Thyroid gland (tissue), 4 donors: ENCODE data around the gene ZNF726. TPM values are rescaled to one million over a fixed set of nuclear protein-coding genes. Genes with fewer than 3 reads are reported as not detected.
"Not testable (repeated sequence)": the region's sequence is repeated elsewhere in the genome, so short reads cannot be mapped to it uniquely, and the experiment has no call there.

Source experiments
- DNase-seq, 2 donors: peaks; one replicate each; pipeline ENCODE4 v3.0.0-alpha.2; 2019
- H3K27ac ChIP-seq, 3 donors: fragments of 200-600 bp; sonication (generic); 1 replicate in 2 of 3; 2 replicates in 1 of 3; pipeline ENCODE4 v1.5.1; 2016 to 2019; ENCODE audit warnings: mild to moderate bottlenecking in 1 of 3, moderate library complexity in 1 of 3
- H3K27me3 ChIP-seq: fragments of 200-600 bp; sonication (generic); one replicate; pipeline ENCODE4 v1.5.1; 2019
- H3K36me3 ChIP-seq, 2 donors: fragments of 200-600 bp; sonication (generic); one replicate each; pipeline ENCODE4 v1.5.1; 2016 to 2019
- H3K4me1 ChIP-seq, 2 donors: fragments of 200-600 bp; sonication (generic); one replicate each; pipeline ENCODE4 v1.5.1; 2017 to 2019
- H3K4me3 ChIP-seq, 3 donors: fragments of 200-600 bp; sonication (generic); replicated peaks in 1 of 3; 1 replicate in 2 of 3; 2 replicates in 1 of 3; pipeline ENCODE4 v1.5.1; 2016; ENCODE audit warnings: mild to moderate bottlenecking in 1 of 3
- H3K9me3 ChIP-seq: fragments of 200-600 bp; sonication (generic); one replicate; pipeline ENCODE4 v1.5.1; 2017
- CTCF ChIP-seq, 6 experiments: fragments of 200-600 bp in 3 of 6; fragments of 450-650 bp in 3 of 6; sonication (generic) in 3 of 6; IDR thresholded peaks; one replicate each; pipeline ENCODE4 v1.5.1; 2016 to 2019; ENCODE audit warnings: antibody characterized with exemption in 6 of 6, mild to moderate bottlenecking in 2 of 6, inconsistent platforms in 1 of 6, moderate library complexity in 1 of 6
- POLR2A ChIP-seq, 2 donors: fragments of 450-650 bp; IDR thresholded peaks; one replicate each; pipeline ENCODE4 v1.6.1; 2017; ENCODE audit warnings: antibody characterized with exemption in 2 of 2, mild to moderate bottlenecking in 2 of 2, moderate library complexity in 1 of 2
- WGBS, 2 donors: methylation state at CpG; one replicate each; pipeline ENCODE4 v1.1.5; 2017; 5-methylcytosine and 5-hydroxymethylcytosine counted together
- intact Hi-C: fragments of 100-400 bp; cut with DNase I; formaldehyde crosslinking; loops from one replicate; pipeline ENCODE4 v1.15.1; 2023
- total RNA-seq, 4 donors: library from RNA; depleted of rRNA; stranded (reverse); fragments of >200 nt; gene quantifications; one replicate each; pipeline ENCODE4 v1.2.3, GENCODE V29; 2016

ZNF726 gene
- total RNA-seq, 4 donors from 2014 or later, result 1.3 to 9.1 (median 5.2) TPM

- Histone ChIP-seq H3K4me1 (no peaks in the 10 kb centered on the region), H3K4me3 (no peak overlapping the region), H3K9me3 (no peaks in the 10 kb centered on the region), H3K27me3 (no peaks in the 10 kb centered on the region), H3K36me3 (no peaks in the 10 kb centered on the region), H3K27ac (no peak overlapping the region)
- intact Hi-C loops, result no loop called here
- 78 to 80% methylated on average over 2 of the region's 2 CpGs for WGBS, 2 donors
- DNase-seq, result no peak
- TF ChIP-seq POLR2A (IDR thresholded peaks at IDR 0.05), result no peak
- TF ChIP-seq CTCF (IDR thresholded peaks at IDR 0.05), result no peak
These were observed 54.9 kb downstream of the ZNF726 start for GRCh38 chr19:23969630-23970029.

GRCh38 chr19:23971598-23971997, 56.9 kb downstream of the ZNF726 start:
- intact Hi-C loops, result no loop called here
- H3K9me3 ChIP-seq, result no peaks in the 10 kb centered on the region
- no peaks in the 10 kb centered on the region for H3K4me1 ChIP-seq
- 1 to 3% methylated on average over 32 of the region's 32 CpGs for WGBS, 2 donors
- no peaks in the 10 kb centered on the region for H3K36me3 ChIP-seq
- no peaks in the 10 kb centered on the region for H3K27me3 ChIP-seq
- H3K4me3 ChIP-seq, result no peak overlapping the region
- TF ChIP-seq POLR2A (IDR thresholded peaks at IDR 0.05) (no peak), CTCF (IDR thresholded peaks at IDR 0.05) (no peak)
- H3K27ac ChIP-seq, result no peak overlapping the region
- DNase-seq, result no peak

GRCh38 chr19:23972161-23972560, 57.5 kb downstream of the ZNF726 start:
- 5 to 32% methylated on average over 9 to 14 of the region's 16 CpGs for WGBS, 2 donors
- TF ChIP-seq CTCF (IDR thresholded peaks at IDR 0.05) (no peak), POLR2A (IDR thresholded peaks at IDR 0.05) (no peak)
- H3K9me3 ChIP-seq, result no peaks in the 10 kb centered on the region

GRCh38 chr19:23974941-23975340, 60.3 kb downstream of the ZNF726 start:
- Histone ChIP-seq H3K4me1 (no peaks in the 10 kb centered on the region), H3K27ac (no peak overlapping the region), H3K36me3 (no peaks in the 10 kb centered on the region), H3K9me3 (no peaks in the 10 kb centered on the region), H3K4me3 (no peak overlapping the region), H3K27me3 (no peaks in the 10 kb centered on the region)
- TF ChIP-seq CTCF (IDR thresholded peaks at IDR 0.05), result no peak
- TF ChIP-seq POLR2A (IDR thresholded peaks at IDR 0.05), result no peak
- no peak for DNase-seq
- intact Hi-C loops, result no loop called here
- 71 to 89% methylated on average over 2 of the region's 2 CpGs for WGBS, 2 donors

More at GRCh38 chr19:23972161-23972560, 57.5 kb downstream of the ZNF726 start:
- Histone ChIP-seq H3K36me3 (no peaks in the 10 kb centered on the region), H3K4me3 (no peak overlapping the region), H3K27ac (no peak overlapping the region), H3K4me1 (no peaks in the 10 kb centered on the region), H3K27me3 (no peaks in the 10 kb centered on the region)
- intact Hi-C loops, result no loop called here
- no peak for DNase-seq

- 85 to 100% methylated on average over 3 of the region's 3 CpGs for WGBS, 2 donors
- H3K4me3 ChIP-seq, H3K9me3 ChIP-seq, H3K27me3 ChIP-seq, intact Hi-C loops, H3K4me1 ChIP-seq, H3K36me3 ChIP-seq, DNase-seq, H3K27ac ChIP-seq: not testable (repeated sequence)
These were observed 61.9 kb downstream of the ZNF726 start for GRCh38 chr19:23976631-23977030.

GRCh38 chr19:23977256-23977655, 62.6 kb downstream of the ZNF726 start:
- H3K4me3 ChIP-seq, intact Hi-C loops, H3K4me1 ChIP-seq, H3K27me3 ChIP-seq, H3K9me3 ChIP-seq, H3K36me3 ChIP-seq, H3K27ac ChIP-seq, DNase-seq: not testable (repeated sequence)
- WGBS, 2 donors, result 80 to 95% methylated on average over 3 of the region's 3 CpGs
